ENCODE measurements around the gene ZNF516.

Gene ZNF516

DNA sequence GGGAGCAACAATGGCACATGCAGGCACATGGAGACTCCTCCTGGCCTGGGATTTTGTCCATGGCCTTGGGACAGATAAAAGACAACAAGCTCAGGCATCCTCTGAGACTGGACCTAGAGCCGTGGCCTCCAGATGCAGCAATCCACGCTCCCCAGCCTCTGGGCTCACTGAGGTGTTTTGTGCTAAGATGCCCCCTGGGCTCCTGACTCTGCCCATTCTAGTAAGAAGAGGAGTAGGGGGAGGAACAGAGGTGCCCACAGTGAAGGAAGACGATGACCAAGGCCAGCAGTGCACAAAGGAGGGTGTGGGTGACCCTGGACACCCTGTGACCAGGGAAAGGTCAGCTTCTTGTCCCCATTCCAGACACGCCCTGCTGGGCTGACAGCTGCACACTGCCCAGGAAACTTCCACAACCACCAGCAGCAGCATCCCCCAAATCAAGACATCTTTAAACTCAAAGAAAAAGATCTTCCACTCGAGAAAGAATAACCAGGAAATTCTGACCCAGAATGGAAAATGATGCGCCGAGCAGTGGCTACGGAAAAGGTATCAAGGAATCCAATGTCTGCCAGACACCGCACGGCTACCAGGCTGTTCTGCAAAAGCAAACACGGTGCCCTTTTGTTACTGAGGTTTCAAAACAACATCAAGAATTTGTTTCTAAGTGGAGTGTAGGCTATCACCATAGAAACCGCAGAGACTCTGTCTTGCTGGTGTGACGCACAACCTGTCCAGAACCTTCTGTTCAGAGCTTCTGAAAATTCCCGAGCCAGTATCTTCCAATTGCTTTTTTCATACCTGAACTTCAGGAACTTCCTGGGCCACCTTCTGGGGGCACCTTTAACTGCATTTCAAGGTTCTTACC is 65.5 kb downstream of the ZNF516 start:
- Histone ChIP-seq H3K27me3 (ENCODE audit: insufficient read depth, low read length) (no peaks in the 10 kb centered on the region), H3K36me3 (ENCODE audit: insufficient read depth, low read depth, low read length) (no peaks in the 10 kb centered on the region), H3K9ac (ENCODE audit: low read depth, low read length) (no peak overlapping the region), H3K4me3 (ENCODE audit: low read length) (no peak overlapping the region), H3K4me1 (ENCODE audit: insufficient read depth, low read length) (peaks cover 9% of the 10 kb centered on the region; the same call in 1 of the 2 replicates), H3K27ac (ENCODE audit: low read length) (no peak overlapping the region), H3K9me3 (ENCODE audit: insufficient read depth, low read depth, low read length) (no peaks in the 10 kb centered on the region)

- H3K9ac ChIP-seq (ENCODE audit: low read depth, low read length) = no peak overlapping the region
- H3K27ac ChIP-seq (ENCODE audit: low read length) = no peak overlapping the region
- H3K36me3 ChIP-seq (ENCODE audit: insufficient read depth, low read depth, low read length) = no peaks in the 10 kb centered on the region
- H3K4me1 ChIP-seq (ENCODE audit: insufficient read depth, low read length) = peaks cover 9% of the 10 kb centered on the region; the same call in 1 of the 2 replicates
- no peaks in the 10 kb centered on the region for H3K9me3 ChIP-seq (ENCODE audit: insufficient read depth, low read depth, low read length)
- H3K4me3 ChIP-seq (ENCODE audit: low read length) = no peak overlapping the region
- H3K27me3 ChIP-seq (ENCODE audit: insufficient read depth, low read length) = no peaks in the 10 kb centered on the region
Measured at GRCh38 chr18:76428396-76429261, 66.4 kb downstream of the ZNF516 start.

- no peaks in the 10 kb centered on the region for H3K9me3 ChIP-seq (ENCODE audit: insufficient read depth, low read depth, low read length)
Measured at GRCh38 chr18:76426737-76427305, 68.2 kb downstream of the ZNF516 start.

GRCh38 chr18:76425146-76426131 is 69.6 kb downstream of the ZNF516 start:
- H3K9ac ChIP-seq (ENCODE audit: low read depth, low read length) = no peak overlapping the region
- H3K4me3 ChIP-seq (ENCODE audit: low read length) = no peak overlapping the region
- H3K27ac ChIP-seq (ENCODE audit: low read length) = no peak overlapping the region
- peaks cover 11% of the 10 kb centered on the region; the same call in 1 of the 2 replicates for H3K4me1 ChIP-seq (ENCODE audit: insufficient read depth, low read length)
- H3K9me3 ChIP-seq (ENCODE audit: insufficient read depth, low read depth, low read length) = no peaks in the 10 kb centered on the region
- H3K36me3 ChIP-seq (ENCODE audit: insufficient read depth, low read depth, low read length) = no peaks in the 10 kb centered on the region
- H3K27me3 ChIP-seq (ENCODE audit: insufficient read depth, low read length) = no peaks in the 10 kb centered on the region

More at GRCh38 chr18:76426737-76427305, 68.2 kb downstream of the ZNF516 start:
- H3K9ac ChIP-seq (ENCODE audit: low read depth, low read length) = no peak overlapping the region
- no peaks in the 10 kb centered on the region for H3K27me3 ChIP-seq (ENCODE audit: insufficient read depth, low read length)
- no peak overlapping the region for H3K27ac ChIP-seq (ENCODE audit: low read length)
- no peaks in the 10 kb centered on the region for H3K36me3 ChIP-seq (ENCODE audit: insufficient read depth, low read depth, low read length)
- no peak overlapping the region for H3K4me3 ChIP-seq (ENCODE audit: low read length)
- H3K4me1 ChIP-seq (ENCODE audit: insufficient read depth, low read length) = peaks cover 11% of the 10 kb centered on the region; the same call in 1 of the 2 replicates

- Histone ChIP-seq H3K27me3 (ENCODE audit: insufficient read depth, low read length) (no peaks in the 10 kb centered on the region), H3K9me3 (ENCODE audit: insufficient read depth, low read depth, low read length) (no peaks in the 10 kb centered on the region), H3K9ac (ENCODE audit: low read depth, low read length) (no peak overlapping the region), H3K4me3 (ENCODE audit: low read length) (no peak overlapping the region), H3K36me3 (ENCODE audit: insufficient read depth, low read depth, low read length) (no peaks in the 10 kb centered on the region), H3K4me1 (ENCODE audit: insufficient read depth, low read length) (peaks cover 11% of the 10 kb centered on the region; the same call in 1 of the 2 replicates), H3K27ac (ENCODE audit: low read length) (no peak overlapping the region)
Measured at GRCh38 chr18:76422838-76423237, 72.2 kb downstream of the ZNF516 start.

DNA sequence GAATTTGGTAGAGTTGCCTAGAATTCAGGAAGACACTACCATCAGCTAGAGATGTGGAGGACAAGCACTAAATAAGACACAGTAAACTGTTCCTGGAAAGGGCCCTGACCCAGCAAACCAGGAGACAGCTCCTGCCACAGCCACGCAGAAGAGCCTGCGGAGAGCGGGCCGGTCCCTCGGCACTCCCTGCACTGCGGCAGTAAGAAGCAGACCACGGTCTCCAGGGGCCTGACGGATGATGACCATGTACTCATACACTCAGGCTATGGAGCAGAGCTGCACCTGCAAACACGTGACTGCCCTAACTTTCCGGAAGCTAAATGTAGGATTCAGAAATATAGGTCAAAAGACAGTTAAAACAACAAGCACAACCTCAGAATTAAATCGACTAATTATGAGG is 72.9 kb downstream of the ZNF516 start:
- no peak overlapping the region for H3K27ac ChIP-seq (ENCODE audit: low read length)
- H3K4me3 ChIP-seq (ENCODE audit: low read length) = no peak overlapping the region
- H3K4me1 ChIP-seq (ENCODE audit: insufficient read depth, low read length) = peaks cover 11% of the 10 kb centered on the region; the same call in 1 of the 2 replicates
- H3K36me3 ChIP-seq (ENCODE audit: insufficient read depth, low read depth, low read length) = no peaks in the 10 kb centered on the region
- no peak overlapping the region for H3K9ac ChIP-seq (ENCODE audit: low read depth, low read length)
- H3K9me3 ChIP-seq (ENCODE audit: insufficient read depth, low read depth, low read length) = no peaks in the 10 kb centered on the region
- H3K27me3 ChIP-seq (ENCODE audit: insufficient read depth, low read length) = no peaks in the 10 kb centered on the region

DNA sequence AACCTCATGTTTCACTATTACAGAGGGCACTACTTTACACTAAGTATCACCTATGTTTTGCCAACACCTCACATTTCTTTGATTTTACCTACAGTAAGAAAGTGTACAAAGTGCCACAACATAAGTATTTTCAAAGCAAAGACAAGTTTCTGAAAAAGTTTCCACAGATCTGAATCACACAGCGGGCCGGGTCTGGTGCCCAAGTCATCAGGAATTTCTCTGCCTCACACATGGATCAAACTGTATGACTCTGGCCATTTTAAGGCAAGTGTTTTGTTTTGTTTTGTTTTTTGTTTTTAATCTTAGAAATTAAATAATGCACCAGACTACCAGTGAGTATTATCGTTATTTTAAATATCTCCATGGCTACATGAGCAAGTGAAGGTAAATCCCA is 73.4 kb downstream of the ZNF516 start:
- Histone ChIP-seq H3K9ac (ENCODE audit: low read depth, low read length) (no peak overlapping the region), H3K27ac (ENCODE audit: low read length) (no peak overlapping the region), H3K4me1 (ENCODE audit: insufficient read depth, low read length) (peaks cover 11% of the 10 kb centered on the region; the same call in 1 of the 2 replicates), H3K36me3 (ENCODE audit: insufficient read depth, low read depth, low read length) (no peaks in the 10 kb centered on the region), H3K4me3 (ENCODE audit: low read length) (no peak overlapping the region), H3K27me3 (ENCODE audit: insufficient read depth, low read length) (no peaks in the 10 kb centered on the region), H3K9me3 (ENCODE audit: insufficient read depth, low read depth, low read length) (no peaks in the 10 kb centered on the region)

DNA sequence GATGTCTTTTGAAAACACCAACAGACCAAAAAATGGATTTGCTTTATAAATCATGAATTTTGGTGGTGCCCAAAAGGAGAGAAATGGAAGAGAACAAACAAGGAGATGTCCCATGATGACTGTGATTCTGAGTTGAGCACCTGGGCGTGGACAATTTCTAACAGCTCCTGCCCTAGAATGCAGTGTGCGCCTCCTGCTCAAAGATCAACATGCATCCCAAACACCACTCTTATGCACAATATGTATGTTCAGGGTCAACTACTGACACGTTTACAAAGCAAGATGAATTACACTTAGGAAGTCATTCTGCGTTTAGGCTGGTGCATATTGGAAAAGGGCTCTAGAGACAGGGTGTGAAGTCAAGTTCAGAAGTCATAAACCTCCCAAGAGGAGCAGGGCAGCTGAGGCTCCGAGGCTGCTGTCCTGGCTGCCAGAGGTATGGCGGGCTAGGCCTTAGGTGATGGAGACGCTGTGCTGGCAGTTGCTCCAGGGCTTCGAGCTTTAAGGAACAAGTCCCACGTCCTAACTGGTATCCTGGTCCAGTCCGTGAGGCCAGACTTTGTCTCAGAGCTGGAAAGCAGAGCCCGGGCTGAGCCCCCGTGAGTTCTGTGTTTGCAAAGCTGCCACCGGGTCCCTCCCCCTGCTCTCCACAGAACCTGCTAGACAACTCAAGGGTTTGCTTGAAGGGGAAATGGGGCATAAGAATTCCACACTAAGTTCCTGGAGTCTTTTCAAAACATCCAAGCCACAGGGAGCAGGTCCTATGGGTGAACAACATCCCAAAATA is 74.0 kb downstream of the ZNF516 start:
- Histone ChIP-seq H3K4me1 (ENCODE audit: insufficient read depth, low read length) (peaks cover 9% of the 10 kb centered on the region; the same call in 1 of the 2 replicates), H3K4me3 (ENCODE audit: low read length) (no peak overlapping the region), H3K27me3 (ENCODE audit: insufficient read depth, low read length) (no peaks in the 10 kb centered on the region), H3K9ac (ENCODE audit: low read depth, low read length) (no peak overlapping the region), H3K36me3 (ENCODE audit: insufficient read depth, low read depth, low read length) (no peaks in the 10 kb centered on the region), H3K27ac (ENCODE audit: low read length) (no peak overlapping the region), H3K9me3 (ENCODE audit: insufficient read depth, low read depth, low read length) (no peaks in the 10 kb centered on the region)

GRCh38 chr18:76419811-76420210 is 75.2 kb downstream of the ZNF516 start:
- H3K27me3 ChIP-seq (ENCODE audit: insufficient read depth, low read length) = no peaks in the 10 kb centered on the region
- H3K36me3 ChIP-seq (ENCODE audit: insufficient read depth, low read depth, low read length) = no peaks in the 10 kb centered on the region
- no peak overlapping the region for H3K4me3 ChIP-seq (ENCODE audit: low read length)
- H3K27ac ChIP-seq (ENCODE audit: low read length) = no peak overlapping the region
- no peak overlapping the region for H3K9ac ChIP-seq (ENCODE audit: low read depth, low read length)
- H3K4me1 ChIP-seq (ENCODE audit: insufficient read depth, low read length) = peaks cover 3% of the 10 kb centered on the region; the same call in 1 of the 2 replicates
- H3K9me3 ChIP-seq (ENCODE audit: insufficient read depth, low read depth, low read length) = no peaks in the 10 kb centered on the region

DNA sequence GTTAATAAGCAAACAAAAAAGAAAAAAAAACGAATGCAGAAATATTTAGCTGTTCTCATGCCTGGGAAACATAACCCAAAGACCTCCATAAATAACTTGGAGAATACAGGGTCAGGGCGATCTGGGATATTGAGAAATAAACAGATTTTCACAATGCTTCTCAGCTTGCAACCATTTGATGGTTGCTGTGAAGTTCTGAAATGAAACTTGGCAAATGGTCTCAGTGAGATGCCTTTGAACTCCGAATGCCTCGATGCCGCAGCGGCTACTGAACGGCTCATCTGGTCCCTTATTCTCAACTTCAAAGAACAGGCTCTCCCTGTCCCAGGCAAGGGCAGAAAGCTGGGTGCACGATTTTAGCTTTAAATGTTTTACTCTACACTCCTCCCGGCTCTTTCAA is 78.1 kb downstream of the ZNF516 start:
- H3K9me3 ChIP-seq (ENCODE audit: insufficient read depth, low read depth, low read length) = no peaks in the 10 kb centered on the region
- H3K27me3 ChIP-seq (ENCODE audit: insufficient read depth, low read length) = no peaks in the 10 kb centered on the region
- H3K4me3 ChIP-seq (ENCODE audit: low read length) = no peak overlapping the region
- no peaks in the 10 kb centered on the region; the same call in 1 of the 2 replicates for H3K4me1 ChIP-seq (ENCODE audit: insufficient read depth, low read length)
- H3K36me3 ChIP-seq (ENCODE audit: insufficient read depth, low read depth, low read length) = no peaks in the 10 kb centered on the region
- no peak overlapping the region for H3K9ac ChIP-seq (ENCODE audit: low read depth, low read length)
- H3K27ac ChIP-seq (ENCODE audit: low read length) = no peak overlapping the region
